ENCODE measurements around the gene UQCC5.

Gene UQCC5

DNA sequence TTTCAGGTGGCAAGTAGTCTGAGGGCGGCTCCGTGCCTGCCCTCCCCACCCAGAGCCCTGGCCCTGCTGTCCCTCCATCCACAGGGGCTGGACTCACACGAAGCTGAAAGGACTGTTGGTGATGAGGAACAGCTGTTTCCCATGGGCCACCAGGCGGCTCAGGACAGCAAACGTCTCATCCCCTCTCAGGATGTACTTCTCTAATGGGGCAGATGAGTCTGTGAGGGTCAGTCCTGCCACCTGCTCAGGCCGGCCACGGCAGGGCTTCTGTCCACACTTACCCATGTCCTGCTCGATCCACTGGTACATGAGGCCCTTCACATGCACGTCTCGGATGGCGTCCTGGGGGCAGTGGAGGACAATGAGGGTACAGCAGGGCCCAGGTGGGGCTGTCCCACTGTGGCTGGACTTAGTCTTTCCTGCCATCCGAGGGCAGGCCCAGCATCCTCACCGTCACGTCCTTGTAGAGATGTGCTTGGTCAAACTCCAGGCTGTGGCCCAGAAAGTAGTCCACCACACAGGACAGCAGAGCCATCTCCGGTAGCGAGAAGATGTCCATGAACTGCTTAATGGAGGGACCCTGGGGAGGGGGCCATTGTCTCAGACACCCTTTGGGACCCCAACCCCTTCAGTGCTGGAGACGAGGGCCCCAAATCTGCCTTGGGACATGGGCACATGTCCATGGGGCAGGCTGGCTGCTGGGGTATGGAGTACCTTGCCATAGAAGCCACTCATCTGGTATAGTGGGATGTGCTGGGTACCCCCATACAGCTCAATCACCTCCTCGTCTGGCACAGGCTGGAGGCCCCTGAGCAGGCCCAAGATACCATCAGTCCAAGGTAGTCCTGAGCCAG is 8.4 kb upstream of the UQCC5 start:
- FAIRE-seq = no peak
- DNase-seq (ENCODE audit: insufficient read length, low spot score) = no peak
- TF ChIP-seq SPI1 (IDR thresholded peaks at IDR 0.05; ENCODE audit: low read depth, low read length) = no peak
- TF ChIP-seq POU2F2 (IDR thresholded peaks at IDR 0.05; ENCODE audit: low read depth, low read length) = no peak
- TF ChIP-seq PAX5 (IDR thresholded peaks at IDR 0.05; ENCODE audit: insufficient read depth, low read length, severe bottlenecking) = no peak
- TF ChIP-seq TAF1 (IDR thresholded peaks at IDR 0.05; ENCODE audit: low read depth, low read length) = no peak
- TF ChIP-seq POLR2AphosphoS5 (IDR thresholded peaks at IDR 0.05; ENCODE audit: low read depth, low read length) = no peak
- no peak for TF ChIP-seq POLR2A (IDR thresholded peaks at IDR 0.05; ENCODE audit: low read depth, low read length)

DNA sequence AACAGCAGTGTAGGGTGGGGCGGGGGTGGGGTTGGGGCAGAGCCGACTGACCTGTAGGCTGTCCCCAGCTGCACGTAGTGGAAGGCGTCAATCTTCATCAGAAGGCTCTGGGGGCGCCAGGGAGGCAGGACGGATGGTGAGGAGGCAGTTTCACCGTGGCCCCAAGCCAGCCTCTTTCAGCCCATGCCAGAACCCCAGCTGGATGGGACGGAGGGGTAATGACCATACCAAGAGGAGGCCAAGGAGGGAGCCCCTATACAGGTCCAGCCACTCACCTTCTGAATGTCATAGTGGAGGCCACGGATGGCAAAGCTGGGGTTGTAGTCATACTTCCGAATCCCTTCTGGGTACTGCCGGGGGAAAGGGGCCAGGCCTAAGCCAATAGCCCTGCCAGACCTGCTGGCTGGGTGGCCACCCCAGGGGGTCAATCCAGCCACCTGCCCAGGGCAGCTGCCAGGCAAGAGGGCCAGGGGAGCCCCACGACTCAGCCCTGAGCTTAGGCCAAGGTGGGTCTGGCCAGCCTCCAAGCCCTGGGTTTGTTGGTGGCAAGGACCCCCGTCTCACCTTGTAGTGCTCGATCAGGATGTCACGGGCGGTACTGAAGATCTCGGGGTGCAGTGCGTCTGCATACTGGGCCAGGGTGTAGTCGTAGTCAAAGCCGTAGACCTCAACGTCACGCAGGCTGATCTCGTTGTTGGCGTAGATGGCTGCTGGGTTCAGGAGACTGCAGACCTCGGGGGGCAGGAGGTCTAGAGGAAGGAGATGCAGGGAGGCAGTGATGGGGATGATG is 7.6 kb upstream of the UQCC5 start:
- no peak for DNase-seq (ENCODE audit: insufficient read length, low spot score)
- TF ChIP-seq POLR2AphosphoS5 (IDR thresholded peaks at IDR 0.05; ENCODE audit: low read depth, low read length) = no peak
- TF ChIP-seq SPI1 (IDR thresholded peaks at IDR 0.05; ENCODE audit: low read depth, low read length) = no peak
- no peak for FAIRE-seq

GRCh38 chr3:52529376-52530333 is 6.8 kb upstream of the UQCC5 start:
- DNase-seq (ENCODE audit: insufficient read length, low spot score) (no peak), FAIRE-seq (no peak)
- TF ChIP-seq PAX5 (IDR thresholded peaks at IDR 0.05; ENCODE audit: insufficient read depth, low read length, severe bottlenecking) (no peak), POLR2AphosphoS5 (IDR thresholded peaks at IDR 0.05; ENCODE audit: low read depth, low read length) (no peak), POU2F2 (IDR thresholded peaks at IDR 0.05; ENCODE audit: low read depth, low read length) (no peak), SPI1 (IDR thresholded peaks at IDR 0.05; ENCODE audit: low read depth, low read length) (no peak), TAF1 (IDR thresholded peaks at IDR 0.05; ENCODE audit: low read depth, low read length) (no peak), POLR2A (IDR thresholded peaks at IDR 0.05; ENCODE audit: low read depth, low read length) (no peak)

GRCh38 chr3:52530918-52531826 is 5.2 kb upstream of the UQCC5 start:
- TF ChIP-seq POLR2A (IDR thresholded peaks at IDR 0.05; ENCODE audit: low read depth, low read length) (no peak), POLR2AphosphoS5 (IDR thresholded peaks at IDR 0.05; ENCODE audit: low read depth, low read length) (no peak), PAX5 (IDR thresholded peaks at IDR 0.05; ENCODE audit: insufficient read depth, low read length, severe bottlenecking) (no peak), SPI1 (IDR thresholded peaks at IDR 0.05; ENCODE audit: low read depth, low read length) (no peak), POU2F2 (IDR thresholded peaks at IDR 0.05; ENCODE audit: low read depth, low read length) (no peak), TAF1 (IDR thresholded peaks at IDR 0.05; ENCODE audit: low read depth, low read length) (no peak)
- DNase-seq (ENCODE audit: insufficient read length, low spot score) = no peak
- peak; percentile 56 for FAIRE-seq

DNA sequence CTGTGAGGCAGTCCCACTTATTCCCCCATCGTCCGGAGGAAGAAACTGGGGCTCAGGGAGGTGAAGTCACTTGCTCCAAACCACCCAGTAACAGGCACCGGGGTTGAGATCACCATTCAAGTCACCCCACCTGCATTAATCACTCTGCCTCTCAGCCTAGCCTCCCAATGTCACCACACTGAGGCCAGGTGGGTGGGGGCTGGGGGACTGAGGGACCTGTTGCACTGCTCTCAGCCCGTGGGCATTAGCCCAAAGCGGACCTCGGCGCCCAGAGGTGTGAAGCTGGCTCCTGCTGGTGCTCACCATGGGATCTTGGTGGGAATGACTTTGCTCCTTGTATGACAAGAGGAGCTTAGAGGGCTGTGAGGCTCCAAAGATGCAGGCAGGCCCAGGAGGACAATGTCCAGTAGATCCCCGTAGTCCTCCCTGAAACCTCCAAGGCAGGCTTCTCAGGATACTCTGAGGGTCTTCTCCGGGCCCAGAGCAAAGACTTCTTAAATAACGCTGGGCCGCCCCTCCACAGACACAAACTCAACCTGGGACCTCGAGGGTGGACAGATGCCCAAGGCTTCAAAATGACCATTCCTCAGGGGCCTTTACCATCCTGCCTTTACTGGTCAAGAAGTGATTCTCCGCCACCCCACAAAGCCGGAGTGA is 4.4 kb upstream of the UQCC5 start:
- TF ChIP-seq TAF1 (IDR thresholded peaks at IDR 0.05; ENCODE audit: low read depth, low read length) (no peak), SPI1 (IDR thresholded peaks at IDR 0.05; ENCODE audit: low read depth, low read length) (no peak)
- FAIRE-seq = no peak
- no peak for DNase-seq (ENCODE audit: insufficient read length, low spot score)

GRCh38 chr3:52532517-52532837 is 3.9 kb upstream of the UQCC5 start:
- FAIRE-seq = peak; percentile 83
- TF ChIP-seq POLR2AphosphoS5 (IDR thresholded peaks at IDR 0.05; ENCODE audit: low read depth, low read length) (no peak), POLR2A (IDR thresholded peaks at IDR 0.05; ENCODE audit: low read depth, low read length) (no peak), SPI1 (IDR thresholded peaks at IDR 0.05; ENCODE audit: low read depth, low read length) (no peak), POU2F2 (IDR thresholded peaks at IDR 0.05; ENCODE audit: low read depth, low read length) (no peak), TAF1 (IDR thresholded peaks at IDR 0.05; ENCODE audit: low read depth, low read length) (no peak), PAX5 (IDR thresholded peaks at IDR 0.05; ENCODE audit: insufficient read depth, low read length, severe bottlenecking) (no peak)
- DNase-seq (ENCODE audit: insufficient read length, low spot score) = peak; percentile 60

GRCh38 chr3:52532838-52533622 is 3.4 kb upstream of the UQCC5 start:
- FAIRE-seq = no peak
- peak; percentile 57 for DNase-seq (ENCODE audit: insufficient read length, low spot score)
- TF ChIP-seq PAX5 (IDR thresholded peaks at IDR 0.05; ENCODE audit: insufficient read depth, low read length, severe bottlenecking) (no peak), SPI1 (IDR thresholded peaks at IDR 0.05; ENCODE audit: low read depth, low read length) (no peak), POLR2A (IDR thresholded peaks at IDR 0.05; ENCODE audit: low read depth, low read length) (no peak), POLR2AphosphoS5 (IDR thresholded peaks at IDR 0.05; ENCODE audit: low read depth, low read length) (no peak), POU2F2 (IDR thresholded peaks at IDR 0.05; ENCODE audit: low read depth, low read length) (no peak), TAF1 (IDR thresholded peaks at IDR 0.05; ENCODE audit: low read depth, low read length) (no peak)
